ENCODE results near the gene CTPS1. TPM values are rescaled to one million over a fixed set of nuclear protein-coding genes. Genes with fewer than 3 reads are reported as not detected.

The CTPS1 gene
- polyA plus RNA-seq, 1 donor = 33.0 TPM

DNA sequence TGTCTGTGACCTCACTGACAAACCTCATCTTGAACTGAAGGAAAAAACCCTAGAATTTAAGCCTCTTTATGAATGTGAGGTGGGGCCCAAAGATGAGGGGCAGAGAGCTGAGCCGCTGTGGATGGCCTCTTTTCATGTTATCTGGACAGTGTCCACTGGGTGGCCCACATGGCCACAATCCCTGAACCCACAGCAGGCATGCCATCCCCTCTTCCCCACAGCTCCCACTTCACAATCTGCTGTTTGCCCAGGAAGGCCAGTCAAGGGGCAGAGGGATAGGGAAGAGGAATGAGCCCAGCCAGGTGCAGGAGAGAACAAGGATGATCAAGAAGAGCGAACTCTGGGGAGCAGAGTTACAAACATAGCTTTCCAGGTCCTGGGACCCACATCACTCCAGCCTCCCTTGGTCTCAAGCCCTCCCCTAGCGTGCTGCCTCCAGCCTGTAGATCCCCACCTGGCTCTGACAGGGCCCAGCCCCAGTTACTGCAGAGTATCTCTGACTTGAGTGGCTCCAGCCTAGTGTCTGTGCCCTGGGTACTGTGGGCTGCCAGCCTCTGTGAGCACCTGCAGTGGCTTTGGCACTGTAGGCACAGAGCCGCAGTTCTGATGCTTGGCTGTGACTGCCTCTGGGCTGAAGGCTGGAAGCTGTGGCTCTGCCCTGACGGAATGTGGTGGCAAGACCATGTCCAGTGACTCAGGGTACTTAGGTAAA is 43.9 kb downstream of the CTPS1 start:
- no peak for DNase-seq

DNA sequence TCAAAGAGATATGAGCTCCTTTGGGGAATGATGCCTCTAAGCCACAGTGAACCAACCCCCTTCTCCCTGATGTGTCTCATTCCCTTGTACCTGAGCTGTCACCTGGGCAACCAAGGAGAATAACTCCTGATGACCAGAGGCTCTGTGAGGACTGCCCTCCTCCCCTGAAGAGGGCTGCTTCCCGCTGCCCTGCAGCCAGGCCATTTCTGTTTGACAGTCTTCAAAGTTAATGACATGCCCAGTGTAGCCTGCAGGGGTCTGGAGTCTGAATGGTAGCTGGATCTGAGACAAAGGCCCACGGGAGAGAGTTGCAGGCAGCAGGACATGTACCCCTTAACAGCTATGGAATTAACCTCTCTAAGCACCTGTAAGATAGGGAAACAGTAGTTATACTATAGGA is 45.5 kb downstream of the CTPS1 start:
- no peak for DNase-seq

DNA sequence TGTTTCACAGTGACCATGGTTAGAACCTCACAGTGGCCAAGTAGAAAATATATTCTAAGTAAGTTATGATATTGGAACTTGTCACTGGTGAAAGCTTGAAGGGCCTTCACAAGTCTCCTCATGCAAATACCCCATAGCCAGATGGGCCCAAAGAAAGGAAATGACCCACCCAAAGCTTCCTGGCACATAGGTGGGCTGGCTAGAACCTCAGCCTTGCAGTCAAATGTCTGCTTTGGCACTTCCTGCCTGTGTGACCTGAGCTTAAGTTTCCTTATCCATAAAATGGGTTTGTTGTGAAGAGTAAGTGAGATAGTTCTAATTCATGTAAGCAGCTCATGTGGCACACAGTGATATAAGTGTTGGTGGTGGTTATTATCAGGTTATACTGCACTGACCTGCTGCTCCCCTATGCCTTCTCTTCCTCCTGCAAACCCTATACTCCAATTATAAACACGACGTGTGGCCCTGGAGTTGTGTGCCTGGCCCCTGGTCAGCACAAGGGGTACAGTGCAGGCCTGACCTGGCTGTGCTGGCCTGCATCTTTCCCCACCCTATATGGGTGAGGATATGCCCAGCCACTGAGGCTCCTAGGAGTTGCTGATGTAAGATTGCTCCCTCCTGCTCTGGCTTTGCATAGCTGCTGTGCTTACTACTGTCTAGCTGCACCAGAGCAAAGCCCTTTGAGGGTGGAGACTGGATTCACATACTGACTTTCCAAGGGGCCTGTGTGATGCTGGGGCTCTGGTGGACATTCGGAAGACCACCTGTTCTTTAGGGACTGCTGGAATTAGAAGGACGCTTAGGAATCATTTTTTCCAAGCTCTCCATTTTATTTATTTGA is 46.7 kb downstream of the CTPS1 start:
- no peak for DNase-seq

DNA sequence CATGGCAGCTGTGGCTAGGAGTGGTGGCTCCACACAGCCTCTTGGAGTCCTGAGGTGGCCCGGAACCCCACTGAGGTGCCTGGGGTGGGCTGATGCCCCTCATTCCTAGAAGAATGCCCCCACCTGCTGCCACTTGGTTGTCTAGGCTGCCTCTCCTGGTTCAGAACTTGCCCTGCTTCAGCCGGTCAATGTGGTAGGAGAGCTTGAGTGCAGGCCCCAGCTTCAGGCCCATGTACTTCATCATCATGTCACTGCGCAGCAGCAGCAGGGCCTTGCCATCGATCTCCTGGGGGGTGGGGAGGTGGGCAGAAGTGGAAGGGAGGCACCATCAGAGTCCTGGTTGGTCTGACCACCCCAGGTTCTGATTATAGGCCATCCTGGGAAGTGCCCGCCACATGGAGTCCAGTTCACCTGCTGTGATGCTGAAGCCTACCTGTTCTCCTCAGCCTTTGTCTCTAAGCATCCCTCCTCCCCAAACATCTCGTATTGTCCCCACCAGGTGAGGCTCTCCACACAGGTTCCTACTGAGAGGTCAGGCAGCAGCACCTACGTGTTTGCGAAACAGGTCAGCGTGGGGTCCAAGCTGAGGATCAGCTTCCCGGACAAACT is 48.6 kb downstream of the CTPS1 start:
- DNase-seq = no peak

DNA sequence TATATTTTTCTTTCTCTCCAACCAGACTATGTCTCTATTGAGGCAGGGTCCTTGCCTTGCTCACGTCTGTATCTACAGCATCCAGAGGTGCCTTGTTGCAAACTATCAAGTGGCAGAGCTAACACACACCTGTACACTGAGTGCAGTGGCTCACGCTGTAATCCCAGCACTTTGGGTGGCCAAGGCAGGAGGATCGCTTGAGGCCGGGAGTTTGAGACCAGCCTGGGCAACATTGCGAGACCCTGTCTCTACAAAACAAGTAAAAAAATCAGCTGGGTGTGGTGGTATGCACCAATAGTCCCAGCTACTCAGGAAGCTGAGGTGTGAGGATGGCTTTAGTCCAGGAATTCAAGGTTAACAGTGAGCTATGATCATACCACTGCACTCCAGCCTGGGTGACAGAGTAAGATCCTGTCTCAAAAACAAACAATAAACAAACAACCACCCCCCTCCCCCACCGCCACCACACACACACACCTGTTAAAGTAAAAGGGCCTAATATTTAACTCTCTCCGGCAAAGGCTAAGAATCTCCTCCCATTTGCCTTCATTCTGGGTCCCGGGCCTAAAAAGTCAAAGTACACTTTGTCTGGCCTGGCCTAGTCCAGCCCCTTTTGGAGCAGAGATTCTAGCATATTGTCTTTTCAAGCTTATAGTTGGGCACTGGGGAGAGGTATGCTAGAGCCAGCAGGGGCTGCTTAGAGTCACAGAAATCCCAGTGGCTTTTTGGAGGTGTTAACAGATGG is 51.5 kb downstream of the CTPS1 start:
- no peak for DNase-seq

DNA sequence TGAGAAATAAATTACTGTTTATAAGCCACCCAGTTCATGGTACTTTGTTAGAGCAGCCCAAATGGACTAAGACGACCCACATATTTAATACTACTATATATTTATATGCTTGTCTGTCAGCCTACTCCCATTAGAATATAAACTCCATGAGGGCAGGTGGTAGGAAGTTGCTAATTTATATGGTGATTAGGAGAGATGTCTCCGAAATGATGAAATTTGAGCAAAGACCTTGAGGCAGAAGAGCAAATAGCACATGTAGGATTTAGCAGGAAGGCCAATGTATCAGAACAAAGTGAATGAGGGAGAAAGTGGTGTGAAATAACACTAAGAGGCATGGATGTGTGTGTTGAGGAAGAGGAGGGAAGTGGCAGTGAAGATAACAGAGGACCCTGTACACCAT is 52.7 kb downstream of the CTPS1 start:
- no peak for DNase-seq

DNA sequence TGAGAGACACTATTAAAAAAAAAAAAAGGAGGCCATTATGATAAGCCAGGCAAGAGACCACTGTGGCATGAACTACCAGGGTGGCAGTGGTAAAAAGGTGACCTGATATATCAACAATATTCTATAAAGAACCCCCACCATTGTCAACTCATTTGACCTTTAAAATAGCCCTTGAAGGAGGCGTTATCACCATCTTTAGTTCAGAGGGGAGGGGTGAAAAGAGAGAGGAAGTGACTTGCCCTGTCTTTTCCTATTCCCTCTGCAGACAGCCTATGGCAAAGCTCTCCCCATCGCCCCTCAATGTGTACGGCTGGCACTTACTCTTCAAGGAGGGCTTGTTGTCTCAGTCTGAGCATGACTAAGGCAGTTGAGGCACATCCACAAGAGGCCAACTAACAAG is 53.8 kb downstream of the CTPS1 start:
- no peak for DNase-seq

DNA sequence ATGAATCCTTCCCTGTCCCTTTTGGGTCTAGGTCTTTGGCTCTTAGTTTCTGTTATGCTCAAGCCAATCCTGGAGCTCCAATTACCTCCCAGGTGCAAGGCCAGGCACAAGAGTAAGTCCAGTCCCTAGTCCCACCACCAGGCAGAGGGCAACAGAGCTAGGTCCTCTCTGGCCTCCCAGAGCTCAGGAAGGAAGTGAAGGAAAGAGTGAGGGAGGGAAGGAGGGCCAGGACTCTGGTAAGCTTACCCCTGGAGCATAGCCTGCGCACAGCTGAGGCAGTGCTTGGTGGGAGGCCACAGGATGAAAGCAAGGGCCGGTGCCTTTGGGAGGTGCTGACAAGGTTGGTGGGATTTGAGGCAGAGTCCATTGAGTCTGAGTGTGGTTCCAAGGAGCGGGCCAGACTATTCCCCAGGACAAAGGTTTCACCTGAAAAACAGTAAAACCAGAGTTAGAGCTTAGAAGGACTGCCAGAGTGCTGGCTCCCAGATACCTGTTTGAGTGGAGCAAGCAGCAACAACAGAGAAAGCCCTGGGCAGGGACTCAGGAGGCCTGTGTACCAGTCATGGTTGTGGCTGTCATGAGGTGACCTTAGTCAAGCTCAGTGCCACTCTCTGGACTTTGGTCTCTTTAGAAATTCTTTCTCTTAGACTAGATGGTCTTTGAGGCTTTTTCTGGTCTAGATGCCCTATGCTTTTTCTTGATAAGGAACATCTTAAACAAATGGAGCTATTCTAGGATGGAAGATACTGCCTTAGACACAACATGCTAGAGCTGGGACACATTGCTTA is 57.8 kb downstream of the CTPS1 start:
- no peak for DNase-seq

DNA sequence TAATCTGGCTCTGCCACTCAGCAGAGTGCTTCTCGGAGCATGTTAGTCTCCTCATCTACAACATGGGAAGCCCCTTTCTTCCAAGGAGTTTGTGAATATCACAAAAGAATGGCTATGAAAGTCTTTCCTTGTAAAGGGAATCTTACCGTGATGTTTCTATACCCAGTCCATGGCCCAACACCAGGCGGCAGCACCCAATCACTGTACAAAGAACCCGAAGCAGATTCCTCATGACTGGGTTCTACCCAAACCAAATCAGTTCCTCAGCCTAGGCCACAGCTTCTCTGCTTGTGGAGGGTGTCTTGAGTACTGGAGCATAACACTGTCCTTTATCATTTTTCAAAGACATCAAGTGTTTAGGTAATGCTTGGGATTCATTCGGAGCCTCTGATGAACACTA is 58.6 kb downstream of the CTPS1 start:
- DNase-seq = no peak

DNA sequence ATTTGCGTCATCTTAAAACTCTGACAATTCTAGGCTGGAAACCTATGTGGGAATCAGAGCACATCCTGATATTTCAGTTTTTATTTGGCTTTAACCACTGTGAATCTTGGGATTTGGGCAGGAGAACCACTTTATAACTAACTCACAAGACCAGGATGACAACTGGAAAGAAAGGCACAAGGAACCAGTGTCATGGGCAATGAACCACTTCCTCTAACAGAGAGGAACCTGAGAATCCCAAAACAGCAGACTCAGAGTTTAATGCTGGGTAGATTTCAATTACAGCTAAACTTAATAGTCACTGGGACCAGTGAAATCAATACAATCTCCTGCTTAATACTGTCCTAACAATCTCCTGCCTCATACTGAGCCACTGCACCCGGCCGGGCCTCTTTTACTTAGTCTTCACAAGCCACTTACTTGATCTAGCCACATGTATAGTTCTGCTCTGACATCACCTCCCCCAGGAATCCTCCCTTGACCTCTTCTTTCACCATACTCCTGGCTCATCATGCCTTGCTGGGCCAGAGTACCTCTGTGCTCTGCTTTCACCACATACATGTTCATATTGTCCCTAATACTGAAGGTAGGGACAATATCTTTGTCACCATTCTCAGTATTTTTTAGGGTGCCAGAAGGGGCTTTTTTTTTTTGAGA is 62.2 kb downstream of the CTPS1 start:
- DNase-seq = no peak

DNA sequence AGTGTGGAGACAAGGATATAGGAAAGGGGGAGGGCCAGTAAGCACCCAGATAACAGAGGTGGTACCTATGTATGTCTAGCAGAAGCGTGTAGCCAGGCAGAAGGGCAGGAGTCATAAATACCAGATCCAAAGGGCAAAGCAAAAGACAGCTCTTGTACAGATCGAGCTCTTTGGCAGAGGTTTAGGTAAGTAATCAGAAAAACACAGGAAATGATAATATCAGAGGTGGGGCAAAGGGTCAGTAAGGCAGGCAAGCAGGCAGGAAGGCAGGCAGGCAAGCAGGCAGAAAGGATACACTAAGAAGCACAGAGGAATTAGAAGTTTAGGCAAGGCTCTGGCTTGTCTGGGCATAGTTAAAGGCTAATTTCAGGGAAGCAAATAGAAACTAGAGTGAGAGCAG is 64.7 kb downstream of the CTPS1 start:
- no peak for DNase-seq

DNA sequence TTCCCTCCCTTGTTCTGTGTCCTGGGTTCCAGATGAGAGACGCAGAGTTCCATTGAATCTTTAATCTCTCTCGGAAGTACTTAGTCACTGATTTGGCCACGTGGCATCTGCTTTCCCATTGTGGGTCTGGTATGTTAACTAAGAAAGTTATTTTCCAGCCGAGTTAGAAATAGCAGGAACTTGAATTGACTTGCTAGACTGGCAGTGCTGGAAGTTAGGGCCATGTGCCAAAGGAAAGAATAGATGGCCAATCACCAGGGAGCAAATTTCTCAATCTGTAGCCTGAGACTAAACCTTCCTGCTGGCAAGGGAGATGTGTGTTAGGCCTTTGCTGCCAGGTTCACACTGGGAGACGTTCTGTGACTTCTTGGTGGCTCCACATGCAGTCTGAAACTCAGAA is 66.2 kb downstream of the CTPS1 start:
- DNase-seq = peak; percentile 10

DNA sequence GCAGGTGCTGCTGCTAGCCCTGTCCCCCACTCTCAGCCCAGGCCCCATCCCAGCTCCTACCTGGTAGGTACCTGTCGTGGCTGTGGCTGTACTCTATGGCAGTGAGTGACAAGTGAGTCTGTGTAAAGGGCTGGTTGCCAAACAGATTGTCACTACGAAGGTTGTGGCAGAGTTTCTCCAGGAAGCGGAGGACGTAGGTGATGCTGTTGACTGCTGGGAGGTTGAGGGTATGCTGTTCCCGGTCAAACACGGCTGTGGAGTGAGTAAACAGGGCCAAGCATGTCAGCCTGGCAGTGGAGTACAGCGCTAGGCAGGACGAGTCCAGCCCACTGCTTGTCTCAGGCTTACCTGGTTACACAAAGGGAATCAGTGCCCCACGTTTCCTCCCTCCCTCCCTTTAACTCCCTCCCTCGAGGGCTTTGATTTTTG is 66.9 kb downstream of the CTPS1 start:
- no peak for DNase-seq

DNA sequence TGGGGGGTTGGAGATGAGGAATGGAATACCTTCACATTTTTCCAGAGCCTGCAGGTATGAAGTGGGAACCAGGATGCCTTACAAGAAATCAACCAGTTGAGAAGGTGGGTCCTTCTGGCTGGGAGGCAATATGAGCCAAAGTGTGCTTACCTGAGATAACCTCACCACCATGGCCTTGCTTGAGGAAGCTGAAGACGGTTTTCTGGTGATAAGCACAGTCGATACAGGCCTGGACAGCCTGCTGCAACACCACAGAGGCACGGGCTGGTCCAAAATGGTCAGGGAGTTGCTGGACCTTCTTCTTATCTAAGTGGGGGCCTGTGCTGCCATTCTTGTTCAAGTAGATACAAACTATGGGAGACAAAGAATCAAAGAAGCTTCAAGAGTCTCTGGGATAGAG is 69.0 kb downstream of the CTPS1 start:
- DNase-seq = no peak

DNA sequence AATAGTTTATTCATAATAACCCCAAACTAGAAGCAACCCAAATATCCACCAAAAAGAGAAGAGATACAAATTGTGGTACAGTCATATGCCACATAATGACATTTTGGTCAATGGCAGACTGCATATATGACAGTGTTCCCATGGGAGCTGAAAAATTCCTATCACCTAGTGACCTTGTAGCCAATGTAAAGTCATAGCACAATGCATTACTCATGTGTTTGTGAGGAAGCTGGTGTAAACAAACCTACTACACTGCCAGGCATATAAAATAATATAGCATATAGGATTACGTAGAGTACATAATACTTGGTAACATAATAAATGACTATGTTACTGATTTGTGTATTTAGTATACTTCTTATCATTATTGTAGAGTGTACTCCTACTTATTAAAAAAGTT is 71.5 kb downstream of the CTPS1 start:
- no peak for DNase-seq

DNA sequence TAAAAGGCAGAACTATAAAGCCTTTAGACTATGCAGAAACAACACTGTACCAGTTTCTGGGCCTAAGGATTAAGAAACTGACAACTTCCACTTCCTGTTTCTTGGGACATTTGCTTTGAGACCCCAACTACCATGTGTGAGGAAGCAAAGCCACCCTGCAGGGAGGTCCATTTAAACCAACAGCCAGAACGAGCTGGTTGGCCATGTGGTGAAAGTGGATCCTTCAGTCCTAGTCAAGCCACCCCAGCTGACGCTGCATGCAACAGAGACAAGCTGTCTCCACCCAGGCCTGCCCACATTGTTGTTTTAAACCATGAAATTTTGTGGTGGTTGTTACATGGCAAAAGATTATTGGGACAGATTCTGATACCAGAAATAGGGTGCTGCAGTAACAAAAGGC is 73.8 kb downstream of the CTPS1 start:
- DNase-seq = no peak

DNA sequence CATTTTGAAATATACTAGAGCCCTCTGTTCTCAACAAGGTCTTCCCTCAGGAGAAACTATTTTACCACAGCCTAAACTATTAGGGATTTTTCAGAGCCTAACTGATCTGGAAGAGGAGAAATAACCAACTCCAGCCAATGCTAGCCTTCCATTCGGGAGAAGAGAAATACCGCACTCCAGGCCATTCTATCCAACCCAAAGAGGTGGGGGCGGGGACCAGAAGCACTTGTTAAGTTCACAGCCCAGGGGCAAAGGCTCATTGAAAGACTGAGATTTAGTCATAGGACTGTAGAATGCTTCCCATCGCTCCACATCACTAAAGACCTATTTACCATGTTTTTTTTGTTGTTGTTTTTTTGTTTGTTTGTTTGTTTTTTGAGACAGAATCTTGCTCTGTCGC is 77.4 kb downstream of the CTPS1 start:
- DNase-seq = no peak
